Inferior parietal cortex (tissue), 1 donor: ENCODE measurements around the gene KDM2A.

ENCODE experiments used
- DNase-seq: peaks from one replicate; pipeline ENCODE4 v3.0.0-alpha.2; 2016; ENCODE audit errors: extremely low spot score

The KDM2A gene

GRCh38 chr11:67260885-67261639 lies 142.0 kb downstream of the KDM2A start:
- DNase-seq, result peak; percentile 52

- DNase-seq, result no peak
These were observed 142.5 kb downstream of the KDM2A start for GRCh38 chr11:67261640-67261945.

GRCh38 chr11:67261946-67262681 lies 143.1 kb downstream of the KDM2A start:
- DNase-seq, result peak; percentile 16

GRCh38 chr11:67262731-67263675 lies 143.9 kb downstream of the KDM2A start:
- DNase-seq, result peak; percentile 84

- DNase-seq, result no peak
These were observed 145.2 kb downstream of the KDM2A start for GRCh38 chr11:67264260-67264659.

- DNase-seq, result no peak
These were observed 146.0 kb downstream of the KDM2A start for GRCh38 chr11:67264877-67265632.

GRCh38 chr11:67265633-67266448 lies 146.8 kb downstream of the KDM2A start:
- DNase-seq, result peak; percentile 66

- no peak for DNase-seq
These were observed 147.6 kb downstream of the KDM2A start, which contains the start of gene GRK2 for GRCh38 chr11:67266449-67267187. Gene GRK2, plus strand, starts transcription at chr11:67266473. Its CDS starts 227 bp downstream, at chr11:67266700.

GRCh38 chr11:67267188-67268080 lies 148.4 kb downstream of the KDM2A start:
- DNase-seq, result peak; percentile 13

GRCh38 chr11:67268081-67268961 lies 149.3 kb downstream of the KDM2A start:
- DNase-seq, result no peak

- no peak for DNase-seq
These were observed 149.9 kb downstream of the KDM2A start for GRCh38 chr11:67268962-67269268.

- DNase-seq, result peak; percentile 11
These were observed 150.6 kb downstream of the KDM2A start for GRCh38 chr11:67269401-67270255.

GRCh38 chr11:67270256-67271204 lies 151.5 kb downstream of the KDM2A start:
- DNase-seq, result peak; percentile 11

- DNase-seq, result no peak
These were observed 152.1 kb downstream of the KDM2A start for GRCh38 chr11:67271205-67271540.

GRCh38 chr11:67271541-67272284 lies 152.7 kb downstream of the KDM2A start:
- DNase-seq, result no peak
